H9 (cell line): Measurements from ENCODE around the gene SETD1A. TPM values are rescaled to one million over a fixed set of nuclear protein-coding genes. Genes with fewer than 3 reads are reported as not detected.

Experiments
- DNase-seq: peaks from one replicate; pipeline ENCODE4 v3.0.0-alpha.2; 2017
- H2AFZ ChIP-seq: one replicate; pipeline ENCODE4 v1.6.1; 2013; ENCODE audit warnings: mild to moderate bottlenecking, low read length, control low read depth, moderate library complexity
- H2AK5ac ChIP-seq: 2 replicates; pipeline ENCODE4 v1.6.1; 2013; ENCODE audit warnings: low read length, control low read depth, mixed read lengths; ENCODE audit not compliant: insufficient read length
- H2BK120ac ChIP-seq: one replicate; pipeline ENCODE4 v1.6.1; 2013; ENCODE audit warnings: low read depth, mild to moderate bottlenecking, low read length, control low read depth, inconsistent platforms; ENCODE audit not compliant: poor library complexity, severe bottlenecking
- H2BK12ac ChIP-seq: 2 replicates; pipeline ENCODE4 v1.6.1; 2013; ENCODE audit warnings: low read length, control low read depth, mixed read lengths, low read depth; ENCODE audit not compliant: insufficient read length
- H2BK15ac ChIP-seq: 2 replicates; pipeline ENCODE4 v1.6.1; 2013; ENCODE audit warnings: low read depth, low read length, control low read depth
- H2BK20ac ChIP-seq: one replicate; pipeline ENCODE4 v1.6.1; 2013; ENCODE audit warnings: low read depth, mild to moderate bottlenecking, low read length, control low read depth, inconsistent platforms; ENCODE audit not compliant: poor library complexity, severe bottlenecking
- H2BK5ac ChIP-seq: 2 replicates; pipeline ENCODE4 v1.6.1; 2013; ENCODE audit warnings: low read length, control low read depth, mixed read lengths; ENCODE audit not compliant: insufficient read length
- H3K14ac ChIP-seq: 2 replicates; pipeline ENCODE4 v1.6.1; 2013; ENCODE audit warnings: low read length, control low read depth; ENCODE audit not compliant: insufficient read depth
- H3K18ac ChIP-seq: 2 replicates; pipeline ENCODE4 v1.6.1; 2013; ENCODE audit warnings: low read depth, mild to moderate bottlenecking, mixed read lengths, low read length, control low read depth; ENCODE audit not compliant: insufficient read length
- H3K23ac ChIP-seq: 2 replicates; pipeline ENCODE4 v1.6.1; 2013; ENCODE audit warnings: low read length, control low read depth, mixed read lengths, low read depth; ENCODE audit not compliant: insufficient read length
- H3K23me2 ChIP-seq: 2 replicates; pipeline ENCODE4 v1.6.1; 2013; ENCODE audit warnings: low read depth, mild to moderate bottlenecking, mixed read lengths, low read length, control low read depth; ENCODE audit not compliant: insufficient read length, poor library complexity, severe bottlenecking
- H3K27ac ChIP-seq: 2 replicates; pipeline ENCODE4 v1.5.1; 2013; ENCODE audit warnings: low read length, control low read depth, mixed read lengths, low read depth; ENCODE audit not compliant: insufficient read length
- H3K27me3 ChIP-seq: 2 replicates; pipeline ENCODE4 v1.6.1; 2013; ENCODE audit warnings: low read length, control low read depth, inconsistent platforms; ENCODE audit not compliant: insufficient read depth
- H3K4ac ChIP-seq: 2 replicates; pipeline ENCODE4 v1.6.1; 2013; ENCODE audit warnings: low read depth, mild to moderate bottlenecking, control low read depth, inconsistent platforms, low read length, moderate library complexity
- H3K4me1 ChIP-seq: 2 replicates; pipeline ENCODE4 v1.6.1; 2013; ENCODE audit warnings: low read length, control low read depth, inconsistent platforms; ENCODE audit not compliant: insufficient read depth
- H3K4me2 ChIP-seq: 2 replicates; pipeline ENCODE4 v1.6.1; 2013; ENCODE audit warnings: low read length, control low read depth, mixed read lengths; ENCODE audit not compliant: insufficient read length, insufficient read depth
- H3K56ac ChIP-seq: 2 replicates; pipeline ENCODE4 v1.6.1; 2013; ENCODE audit warnings: low read depth, mild to moderate bottlenecking, mixed read lengths, low read length, control low read depth; ENCODE audit not compliant: insufficient read length
- H3K79me1 ChIP-seq: 2 replicates; pipeline ENCODE4 v1.6.1; 2013; ENCODE audit warnings: low read depth, mild to moderate bottlenecking, moderate library complexity, low read length, control low read depth, inconsistent platforms; ENCODE audit not compliant: insufficient read depth, poor library complexity, severe bottlenecking
- H3K79me2 ChIP-seq: 2 replicates; pipeline ENCODE4 v1.6.1; 2013; ENCODE audit warnings: low read length, control low read depth, inconsistent platforms; ENCODE audit not compliant: insufficient read depth
- H3K9ac ChIP-seq: 2 replicates; pipeline ENCODE4 v1.6.1; 2013; ENCODE audit warnings: low read length, control low read depth, mixed read lengths; ENCODE audit not compliant: insufficient read length; ENCODE audit errors: extremely low read depth
- H3K9me3 ChIP-seq: one replicate; pipeline ENCODE4 v1.6.1; 2013; ENCODE audit warnings: low read depth, low read length, inconsistent platforms; ENCODE audit not compliant: control insufficient read depth
- H3T11ph ChIP-seq: one replicate; pipeline ENCODE4 v1.6.1; 2013; ENCODE audit warnings: mild to moderate bottlenecking, low read length, control low read depth, inconsistent platforms
- H4K20me1 ChIP-seq: one replicate; pipeline ENCODE4 v1.6.1; 2013; ENCODE audit not compliant: control insufficient read depth, insufficient read length, insufficient read depth
- H4K5ac ChIP-seq: 2 replicates; pipeline ENCODE4 v1.6.1; 2013; ENCODE audit warnings: low read depth, mild to moderate bottlenecking, mixed read lengths, low read length, control low read depth; ENCODE audit not compliant: insufficient read length
- H4K8ac ChIP-seq: replicated peaks from 2 replicates; pipeline ENCODE4 v1.6.1; 2013; ENCODE audit warnings: low read length, control low read depth, mixed read lengths, low read depth; ENCODE audit not compliant: insufficient read length
- H4K91ac ChIP-seq: 2 replicates; pipeline ENCODE4 v1.6.1; 2013; ENCODE audit warnings: low read depth, mild to moderate bottlenecking, moderate library complexity, mixed read lengths, low read length, control low read depth; ENCODE audit not compliant: insufficient read length
- H3K27ac Mint-ChIP-seq, 3 experiments: 2 replicates in 2 of 3; 3 replicates in 1 of 3; pipeline ENCODE4 v1.8.0; 2020 to 2021; ENCODE audit warnings: mixed read lengths in 3 of 3, mild to moderate bottlenecking in 1 of 3, moderate library complexity in 1 of 3
- H3K27me3 Mint-ChIP-seq: 2 replicates; pipeline ENCODE4 v1.8.0; 2021; ENCODE audit warnings: low read depth, mild to moderate bottlenecking, moderate library complexity, mixed read lengths
- H3K36me3 Mint-ChIP-seq, 3 experiments: 2 replicates in 2 of 3; 3 replicates in 1 of 3; pipeline ENCODE4 v1.8.0; 2020 to 2021; ENCODE audit warnings: low read depth in 3 of 3, mixed read lengths in 3 of 3; ENCODE audit not compliant: insufficient read depth in 1 of 3
- H3K4me1 Mint-ChIP-seq, 2 experiments: 2 replicates each; pipeline ENCODE4 v1.8.0; 2020; ENCODE audit warnings: mixed read lengths in 2 of 2
- H3K4me3 Mint-ChIP-seq, 2 experiments: 2 replicates in 1 of 2; 3 replicates in 1 of 2; pipeline ENCODE4 v1.8.0; 2020 to 2021; ENCODE audit warnings: mild to moderate bottlenecking in 2 of 2, mixed read lengths in 2 of 2, moderate library complexity in 1 of 2
- H3K9me3 Mint-ChIP-seq, 2 experiments: 2 replicates in 1 of 2; 3 replicates in 1 of 2; pipeline ENCODE4 v1.8.0; 2020; ENCODE audit warnings: mild to moderate bottlenecking in 2 of 2, mixed read lengths in 2 of 2, moderate library complexity in 1 of 2
- CTCF ChIP-seq: fragments of 200-600 bp; sonication (generic); conservative IDR thresholded peaks from 3 replicates; pipeline ENCODE4 v1.8.0; 2021; ENCODE audit warnings: antibody characterized with exemption, mild to moderate bottlenecking
- WGBS: extraction: QIAGEN DNeasy Blood & Tissue Kit; methylation state at CpG from one replicate; pipeline ENCODE4 v1.1.7; 2013; ENCODE audit warnings: missing lambda C conversion rate, low lambda C conversion rate, mixed read lengths; ENCODE audit not compliant: insufficient read length; ENCODE audit errors: extremely low coverage; 5-methylcytosine and 5-hydroxymethylcytosine counted together
- total RNA-seq: library from RNA; stranded (reverse); gene quantifications from 2 replicates; pipeline ENCODE4 v1.2.1, GENCODE V29; 2021

SETD1A gene
- total RNA-seq, 1 experiment from 2014 or later = 36.9 TPM

- Histone ChIP-seq H4K5ac (no peak overlapping the region), H4K8ac (no peak overlapping the region), H4K91ac (no peak overlapping the region), H4K20me1 (peaks cover 5% of the 10 kb centered on the region), H2AK5ac (no peak overlapping the region), H2BK15ac (no peak overlapping the region), H2BK120ac (no peak overlapping the region), H3K9me3 (no peaks in the 10 kb centered on the region), H3T11ph (no peak overlapping the region), H2BK12ac (no peak overlapping the region), H3K4me1 (no peaks in the 10 kb centered on the region), H3K23me2 (peaks cover 17% of the 10 kb centered on the region), H2BK20ac (no peak overlapping the region), H3K23ac (no peak overlapping the region), H3K27ac (no peak overlapping the region), H3K79me2 (no peaks in the 10 kb centered on the region), H3K4me2 (peak overlapping the region; percentile 62), H3K18ac (no peak overlapping the region), H2AFZ (no peak overlapping the region), H3K27me3 (no peaks in the 10 kb centered on the region), H3K4ac (no peak overlapping the region), H2BK5ac (no peak overlapping the region), H3K14ac (no peak overlapping the region), H3K79me1 (no peaks in the 10 kb centered on the region), H3K56ac (no peak overlapping the region), H3K9ac (no peak overlapping the region)
- TF ChIP-seq CTCF = no peak
- Mint-ChIP-seq H3K4me1 (peaks cover 7 to 17% of the 10 kb centered on the region in 2 experiments; a peak in 3 of 4 replicates), H3K27ac (peak overlapping the region; percentile 61 to 79 (median 70); a peak in 5 of 7 replicates), H3K36me3 (peaks cover 0 to 6% (median 0%) of the 10 kb centered on the region in 3 experiments; a peak in 1 of 7 replicates), H3K9me3 (no peaks in the 10 kb centered on the region), H3K27me3 (no peaks in the 10 kb centered on the region; the same call in 1 of the 2 replicates), H3K4me3 (peak overlapping the region; percentile 89 to 95)
- no CpG with 5 or more reads among the region's 47 CpGs for WGBS
- DNase-seq = peak; percentile 83
These were observed 76.3 kb downstream of the SETD1A start for GRCh38 chr16:31033709-31034492.

Other genes starting within 250 kb of the SETD1A start
- gene PHKG2, start 209.3 kb upstream of the SETD1A start, total RNA-seq = 46.6 and 47.9 TPM in 2 replicates
- 5.4 and 7.4 TPM in 2 replicates for gene CFAP119, start 195.7 kb upstream of the SETD1A start, total RNA-seq
- 103 and 106 TPM in 2 replicates for gene RNF40, start 195.4 kb upstream of the SETD1A start, total RNA-seq
- gene ZNF629, start 170.5 kb upstream of the SETD1A start, total RNA-seq = 20.0 TPM in 2 replicates
- gene BCL7C, start 63.7 kb upstream of the SETD1A start, total RNA-seq = 17.5 and 18.3 TPM in 2 replicates
- 0.72 TPM in 2 replicates for gene CTF1, start 61.1 kb upstream of the SETD1A start, total RNA-seq
- gene FBXL19, start 34.2 kb upstream of the SETD1A start, total RNA-seq = 66.8 and 68.0 TPM in 2 replicates
- 6.1 and 6.9 TPM in 2 replicates for gene ORAI3, start 8.7 kb upstream of the SETD1A start, total RNA-seq
- 5.5 and 7.5 TPM in 2 replicates for gene HSD3B7, start 27.5 kb downstream of the SETD1A start, total RNA-seq
- 9.7 and 11.0 TPM in 2 replicates for gene STX1B, start 52.9 kb downstream of the SETD1A start, total RNA-seq
- gene STX4, start 75.8 kb downstream of the SETD1A start, total RNA-seq = 31.1 and 32.3 TPM in 2 replicates
- 18.6 and 19.6 TPM in 2 replicates for gene ZNF668, start 116.5 kb downstream of the SETD1A start, total RNA-seq
- 25.9 and 29.2 TPM in 2 replicates for gene ZNF646, start 116.7 kb downstream of the SETD1A start, total RNA-seq
- 2.8 and 3.6 TPM in 2 replicates for gene PRSS53, start 131.2 kb downstream of the SETD1A start, total RNA-seq
- 93.9 and 94.5 TPM in 2 replicates for gene VKORC1, start 137.0 kb downstream of the SETD1A start, total RNA-seq
- 55.7 and 57.0 TPM in 2 replicates for gene BCKDK, start 150.6 kb downstream of the SETD1A start, total RNA-seq
- 52.1 and 53.4 TPM in 2 replicates for gene KAT8, start 159.9 kb downstream of the SETD1A start, total RNA-seq
- gene PRSS8, start 178.0 kb downstream of the SETD1A start, total RNA-seq = 64.0 and 65.0 TPM in 2 replicates
- 0.66 and 0.72 TPM in 2 replicates for gene PRSS36, start 192.3 kb downstream of the SETD1A start, total RNA-seq
- gene FUS, start 222.4 kb downstream of the SETD1A start, total RNA-seq = 953 and 1,034 TPM in 2 replicates
- 37.5 and 38.5 TPM in 2 replicates for gene PYCARD, start 245.0 kb downstream of the SETD1A start, total RNA-seq